ENCODE measurements around the gene GIMAP8. TPM values are rescaled to one million over a fixed set of nuclear protein-coding genes. Genes with fewer than 3 reads are reported as not detected.

The GIMAP8 gene
- 2.8 TPM for total RNA-seq

GRCh38 chr7:150450491-150451001 is at the start of gene GIMAP8:
Gene GIMAP8, plus strand, starts transcription at chr7:150450630. Its CDS starts 16,069 bp downstream, at chr7:150466699.

GRCh38 chr7:150514748-150515222 is 64.4 kb downstream of the GIMAP8 start, which contains the start of gene GIMAP7:
Gene GIMAP7, plus strand, starts transcription at chr7:150514872. Its CDS starts 5,103 bp downstream, at chr7:150519975.

Other genes starting within 250 kb of the GIMAP8 start
- gene LRRC61, start 127.3 kb upstream of the GIMAP8 start, total RNA-seq: 12.9 TPM
- 4.6 TPM for gene ACTR3C, start 127.1 kb upstream of the GIMAP8 start, total RNA-seq
- gene RARRES2, start 109.0 kb upstream of the GIMAP8 start, total RNA-seq: 10.8 TPM
- gene REPIN1, start 81.8 kb upstream of the GIMAP8 start, total RNA-seq: 40.4 TPM
- gene ZNF775, start 71.3 kb upstream of the GIMAP8 start, total RNA-seq: 7.6 TPM
- 3.7 TPM for gene GIMAP7, start 64.2 kb downstream of the GIMAP8 start, total RNA-seq
- 10.8 TPM for gene GIMAP4, start 116.8 kb downstream of the GIMAP8 start, total RNA-seq
- gene GIMAP6, start 181.8 kb downstream of the GIMAP8 start, total RNA-seq: 6.9 TPM
- 6.7 TPM for gene GIMAP2, start 235.1 kb downstream of the GIMAP8 start, total RNA-seq